SW480 (cell line): Measurements from ENCODE around the gene TRIM46.
"Not testable (repeated sequence)": the region's sequence is repeated elsewhere in the genome, so short reads cannot be mapped to it uniquely, and the experiment has no call there.

Experiments used
- DNase-seq: peaks from one replicate; pipeline ENCODE4 v3.0.0-alpha.2; 2016; ENCODE audit warnings: low spot score

The TRIM46 gene

DNA sequence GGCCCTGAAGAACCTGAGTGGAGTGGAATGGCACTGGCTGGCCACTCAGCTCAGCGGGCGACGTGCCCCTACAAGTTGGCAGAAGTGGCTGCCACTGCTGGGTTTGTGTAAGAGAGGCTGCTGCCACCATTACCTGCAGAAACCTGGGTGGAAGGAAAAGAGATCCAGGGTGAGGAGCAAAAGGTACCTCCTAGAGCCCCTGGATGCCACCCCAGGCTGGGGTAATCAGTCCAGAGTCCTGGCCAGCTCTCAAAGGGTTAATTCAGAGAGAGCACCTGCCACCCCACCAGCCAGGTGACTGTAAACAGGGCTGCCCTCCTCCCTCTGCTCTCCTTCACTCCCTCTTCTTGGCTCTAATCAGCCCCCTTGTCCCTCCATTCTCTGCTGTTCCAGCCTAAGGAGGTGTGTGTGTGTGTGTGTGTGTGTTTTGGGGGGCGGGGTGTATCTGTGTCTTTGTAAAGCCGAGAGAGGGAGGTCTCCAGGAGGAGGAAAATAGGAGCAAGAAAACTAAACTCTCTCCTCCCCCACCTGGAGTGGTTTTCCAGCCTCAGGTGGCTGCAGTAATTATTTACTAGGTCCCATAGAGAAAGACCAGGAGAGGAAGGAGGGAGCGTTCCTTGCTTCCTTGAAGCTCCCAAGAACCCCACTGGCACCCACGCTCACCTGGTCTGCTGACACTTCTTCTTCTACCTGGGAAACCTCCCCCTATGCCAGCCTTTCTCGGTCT, 12.6 kb downstream of the TRIM46 start:
- no peak for DNase-seq

DNA sequence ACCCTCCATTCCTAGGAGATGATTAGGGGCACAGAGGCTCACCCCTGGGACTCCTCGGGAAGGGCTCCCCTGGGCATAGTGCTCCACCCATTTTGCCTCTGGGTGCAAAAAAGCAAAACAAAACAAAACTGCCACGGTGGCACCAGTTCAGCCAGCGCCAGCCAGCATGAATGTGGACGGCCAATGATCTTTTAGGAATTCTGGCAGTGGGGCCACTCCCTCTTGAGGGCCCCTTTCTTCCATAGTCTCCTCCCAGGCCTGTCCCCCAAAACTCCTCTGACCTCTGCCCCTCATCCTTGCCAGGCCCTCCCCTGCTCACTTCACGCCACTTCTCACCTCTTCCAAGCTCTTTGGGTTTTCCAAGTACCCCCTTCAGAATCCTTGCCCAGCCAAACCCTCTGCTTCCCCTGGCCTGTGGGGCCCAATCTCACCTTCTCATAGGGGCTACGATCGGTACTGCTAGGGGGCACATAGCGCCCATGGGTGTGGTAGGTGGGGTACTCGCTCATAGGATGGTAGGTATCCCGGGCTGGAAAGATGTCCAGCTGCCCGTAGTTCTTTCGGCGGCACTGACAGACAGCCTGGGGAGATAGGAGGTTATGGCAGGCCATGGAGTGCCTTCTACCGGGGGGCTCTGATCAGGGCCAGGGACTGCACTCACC, 13.3 kb downstream of the TRIM46 start:
- no peak for DNase-seq

DNA sequence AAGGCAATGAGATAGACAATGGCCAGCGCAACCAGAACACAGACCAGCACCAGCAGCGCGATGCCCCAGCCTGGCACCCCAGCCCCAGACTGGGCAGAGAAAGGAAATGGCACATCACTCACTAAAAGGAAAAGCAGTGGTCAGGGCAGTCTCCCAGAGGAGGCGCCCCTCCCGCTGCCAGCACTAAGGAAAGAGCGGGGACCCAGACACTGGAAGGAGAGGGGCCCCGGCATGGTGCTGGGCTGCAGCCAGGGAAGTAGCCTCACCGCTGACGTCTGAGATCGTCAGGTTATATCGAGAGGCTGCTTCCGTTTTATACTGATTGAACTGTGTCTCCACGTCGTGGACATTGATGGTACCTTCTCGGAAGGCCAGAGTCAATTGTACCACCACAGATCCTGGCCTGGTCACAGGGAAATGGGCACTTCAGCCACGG, 13.8 kb downstream of the TRIM46 start:
- no peak for DNase-seq

DNA sequence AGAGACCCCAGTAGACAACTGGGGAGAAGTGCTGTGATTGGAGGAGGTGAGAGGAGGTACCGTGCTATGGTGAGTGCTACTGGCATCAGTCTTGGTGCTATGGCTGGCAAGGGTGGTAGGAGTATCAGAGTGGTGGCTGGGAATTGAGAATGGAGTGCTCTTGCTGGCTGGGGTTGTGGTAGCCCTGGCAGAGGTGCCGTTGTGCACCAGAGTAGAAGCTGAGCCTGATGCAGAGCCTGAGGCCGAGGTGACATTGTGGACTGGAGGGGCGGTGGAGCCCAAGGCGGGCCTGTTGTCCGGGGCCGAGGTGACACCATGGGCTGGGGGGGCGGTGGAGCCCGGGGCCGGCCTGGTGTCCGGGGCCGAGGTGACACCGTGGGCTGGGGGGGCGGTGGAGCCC, 14.6 kb downstream of the TRIM46 start:
- DNase-seq = no peak

DNA sequence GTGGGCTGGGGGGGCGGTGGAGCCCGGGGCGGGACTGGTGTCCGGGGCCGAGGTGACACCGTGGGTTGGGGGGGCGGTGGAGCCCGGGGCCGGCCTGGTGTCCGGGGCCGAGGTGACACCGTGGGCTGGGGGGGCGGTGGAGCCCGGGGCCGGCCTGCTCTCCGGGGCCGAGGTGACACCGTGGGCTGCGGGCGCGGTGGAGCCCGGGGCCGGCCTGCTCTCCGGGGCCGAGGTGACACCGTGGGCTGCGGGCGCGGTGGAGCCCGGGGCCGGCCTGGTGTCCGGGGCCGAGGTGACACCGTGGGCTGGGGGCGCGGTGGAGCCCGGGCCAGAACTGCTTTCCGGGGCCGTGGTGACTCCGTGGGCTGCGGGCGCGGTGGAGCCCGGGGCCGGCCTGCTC, 16.3 kb downstream of the TRIM46 start:
- DNase-seq = not testable (repeated sequence)

DNA sequence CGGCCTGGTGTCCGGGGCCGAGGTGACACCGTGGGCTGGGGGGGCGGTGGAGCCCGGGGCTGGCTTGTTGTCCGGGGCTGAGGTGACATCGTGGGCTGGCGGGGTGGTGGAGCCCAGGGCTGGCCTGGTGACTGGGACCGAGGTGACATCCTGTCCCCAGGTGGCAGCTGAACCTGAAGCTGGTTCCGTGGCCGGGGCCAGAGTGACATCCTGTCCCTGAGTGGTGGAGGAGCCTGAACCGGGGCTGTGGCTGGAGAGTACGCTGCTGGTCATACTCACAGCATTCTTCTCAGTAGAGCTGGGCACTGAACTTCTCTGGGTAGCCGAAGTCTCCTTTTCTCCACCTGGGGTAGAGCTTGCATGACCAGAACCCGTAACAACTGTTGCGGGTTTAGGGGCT, 18.3 kb downstream of the TRIM46 start:
- no peak for DNase-seq

DNA sequence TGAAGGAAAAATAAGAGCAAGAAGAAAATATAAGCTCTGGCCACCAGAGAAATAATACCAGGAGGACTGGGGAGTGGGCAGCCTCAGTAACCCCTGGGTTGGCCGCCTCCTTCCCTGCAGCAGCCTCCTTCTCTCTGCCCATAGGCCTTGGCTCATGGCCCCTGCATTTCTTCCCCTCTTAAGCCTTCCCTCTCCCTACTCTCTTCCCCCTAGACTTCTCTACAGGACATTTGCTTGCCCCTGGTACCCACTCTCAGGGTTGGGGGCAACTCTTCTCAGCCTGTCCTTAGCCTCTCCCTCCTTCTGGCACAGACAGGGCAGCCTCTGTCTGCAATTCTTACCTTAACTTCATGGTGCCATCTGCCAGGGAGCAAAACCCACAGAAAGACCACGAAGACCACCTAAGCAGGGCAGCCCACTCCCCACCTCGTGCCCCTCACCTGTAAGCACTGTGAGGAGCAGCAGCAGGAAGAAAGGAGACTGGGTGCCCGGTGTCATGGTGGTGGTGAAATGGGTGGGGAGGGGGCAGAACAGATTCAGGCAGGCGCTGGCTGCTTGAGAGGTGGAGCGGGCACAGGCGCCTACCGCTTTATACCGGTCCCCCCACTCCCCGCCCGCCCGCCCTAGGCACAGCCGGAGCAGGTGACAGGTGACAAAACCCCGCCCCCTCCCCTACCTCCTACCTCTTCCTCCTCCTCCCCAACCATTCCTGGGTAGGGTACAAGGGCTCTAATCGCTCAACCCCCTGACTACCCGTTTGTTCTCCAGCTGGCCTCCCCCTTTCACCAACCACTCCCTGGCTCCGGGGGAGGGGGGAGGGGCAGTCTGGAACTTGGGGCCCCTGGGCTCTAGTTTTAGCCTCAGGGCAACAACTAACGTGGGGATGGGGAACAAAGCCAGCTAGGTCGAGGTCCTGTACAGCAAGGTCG, 19.0 kb downstream of the TRIM46 start:
- peak; percentile 70 for DNase-seq

DNA sequence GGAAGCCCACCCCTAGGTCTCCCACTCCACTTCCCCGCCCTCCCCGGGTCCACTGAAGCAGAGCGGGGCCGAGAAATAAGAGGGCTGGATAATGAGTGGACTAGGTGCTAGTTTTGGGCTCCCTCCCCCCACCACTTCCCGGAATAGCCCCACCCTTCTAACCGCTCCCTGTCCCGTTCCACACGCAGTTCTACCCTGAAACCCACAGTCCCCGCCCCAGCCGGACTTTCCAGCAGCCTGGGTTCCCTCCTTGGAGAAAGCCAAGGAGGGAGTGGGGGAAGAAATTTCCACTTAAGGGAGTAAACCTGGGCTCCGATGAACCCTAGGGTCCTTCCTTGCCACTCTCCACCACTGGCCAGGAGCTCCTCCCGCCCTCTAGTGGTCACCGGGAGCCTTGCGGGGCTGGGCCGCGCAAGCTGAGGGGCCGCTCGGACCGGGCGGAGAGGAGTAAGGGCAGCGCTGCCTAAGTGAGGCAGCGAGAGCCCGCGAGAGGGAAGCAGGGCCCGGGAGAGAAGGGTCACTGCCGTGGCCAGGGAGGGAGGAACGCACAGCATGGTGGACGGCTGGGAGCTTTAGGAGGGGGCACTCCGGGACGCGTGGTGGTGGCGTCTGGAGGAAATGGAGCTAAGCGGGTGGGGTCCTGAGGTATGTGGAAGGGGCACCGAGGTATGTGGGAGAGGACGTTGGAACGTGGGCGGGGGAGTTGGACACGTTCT, 19.8 kb downstream of the TRIM46 start:
- DNase-seq = peak; percentile 86

DNA sequence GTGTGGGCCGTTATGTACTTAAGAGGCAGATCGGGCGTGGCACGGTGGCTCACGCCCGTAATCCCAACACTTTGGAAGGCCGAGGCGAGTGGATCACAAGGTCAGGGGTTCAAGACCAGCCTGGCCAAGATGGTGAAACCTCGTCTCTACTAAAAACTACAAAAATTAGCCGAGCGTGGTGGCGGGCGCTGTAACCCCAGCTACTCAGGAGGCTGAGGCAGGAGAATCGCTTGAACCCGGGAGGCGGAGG, 20.3 kb downstream of the TRIM46 start:
- not testable (repeated sequence) for DNase-seq

DNA sequence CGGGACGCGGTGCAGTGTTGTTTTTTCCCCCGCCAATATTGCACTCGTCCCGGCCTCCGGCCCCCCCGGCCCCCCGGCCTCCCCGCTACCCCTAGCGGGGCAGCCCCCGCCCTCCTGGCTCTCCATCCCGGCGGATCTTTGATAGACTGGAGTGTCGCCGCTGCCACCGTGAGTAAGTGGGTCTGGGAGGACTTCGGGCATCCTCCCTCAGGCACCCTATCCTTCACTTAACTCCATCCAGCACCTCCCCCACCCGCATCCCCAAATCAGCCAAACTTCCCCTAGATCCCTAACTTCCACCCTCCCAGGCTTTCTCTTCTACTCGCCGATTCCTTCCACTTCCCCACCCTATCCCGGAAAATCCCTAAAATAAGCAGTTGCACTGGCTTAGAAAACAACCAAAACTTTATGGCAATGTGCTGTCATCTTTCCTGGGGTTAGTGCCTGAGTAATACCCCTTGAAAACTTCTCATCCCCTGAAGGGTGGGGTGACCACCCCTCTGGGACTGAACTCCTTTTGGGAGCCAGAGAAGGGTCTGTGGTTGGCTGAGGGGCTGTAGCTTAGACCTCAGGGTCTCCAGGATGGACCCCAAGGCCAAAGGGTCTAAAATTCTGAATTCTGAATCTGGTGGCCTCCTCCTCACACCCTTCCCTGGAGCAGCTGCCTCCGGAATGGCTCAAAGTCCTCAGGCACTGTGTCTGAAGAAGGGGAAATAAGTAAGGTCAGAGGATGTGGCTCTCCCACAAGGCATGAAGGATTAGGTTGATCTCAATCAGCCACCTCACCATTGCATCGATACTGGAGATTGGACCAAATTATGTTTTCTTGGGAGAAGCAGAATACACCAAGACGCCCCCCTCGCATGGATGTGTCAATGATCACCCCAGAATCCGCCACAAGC, 21.8 kb downstream of the TRIM46 start:
- DNase-seq = no peak

DNA sequence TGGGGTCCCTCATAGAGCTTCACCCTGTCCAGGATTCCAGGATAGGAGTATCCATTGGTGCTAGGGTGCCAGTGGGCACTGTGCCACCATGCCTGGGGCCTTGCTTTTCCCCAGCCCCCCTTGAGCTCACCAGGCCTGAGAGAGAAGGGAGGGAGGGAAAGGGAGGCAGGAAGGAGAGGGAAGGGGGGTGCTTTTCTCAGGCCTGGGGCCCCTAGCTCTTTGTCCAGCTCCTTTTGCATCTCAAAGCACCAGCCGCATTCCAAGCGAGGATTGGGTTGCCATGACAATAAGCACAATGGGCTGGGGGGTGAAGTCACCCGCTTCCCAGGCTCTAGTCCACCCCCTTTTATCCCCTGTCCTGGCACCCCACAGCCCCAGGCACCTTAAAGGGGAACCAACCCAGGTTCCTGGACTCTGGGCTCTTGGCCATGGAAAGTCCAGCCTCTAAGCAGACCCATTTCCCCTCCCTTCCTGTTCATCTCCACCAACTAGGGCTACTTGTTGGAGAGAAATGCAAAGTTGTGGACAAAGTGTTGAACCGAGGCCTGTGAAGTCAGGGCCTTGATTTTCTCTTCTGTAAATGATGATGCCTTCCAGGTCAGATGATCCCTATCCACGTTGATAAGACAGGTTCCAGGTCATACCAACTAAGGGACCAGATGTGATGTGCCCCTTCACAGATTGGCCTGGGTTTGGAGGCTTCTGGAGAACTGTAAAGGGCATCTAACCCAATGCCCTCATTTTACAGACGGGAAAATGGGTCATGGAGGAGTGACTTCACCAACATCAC, 22.6 kb downstream of the TRIM46 start:
- no peak for DNase-seq

DNA sequence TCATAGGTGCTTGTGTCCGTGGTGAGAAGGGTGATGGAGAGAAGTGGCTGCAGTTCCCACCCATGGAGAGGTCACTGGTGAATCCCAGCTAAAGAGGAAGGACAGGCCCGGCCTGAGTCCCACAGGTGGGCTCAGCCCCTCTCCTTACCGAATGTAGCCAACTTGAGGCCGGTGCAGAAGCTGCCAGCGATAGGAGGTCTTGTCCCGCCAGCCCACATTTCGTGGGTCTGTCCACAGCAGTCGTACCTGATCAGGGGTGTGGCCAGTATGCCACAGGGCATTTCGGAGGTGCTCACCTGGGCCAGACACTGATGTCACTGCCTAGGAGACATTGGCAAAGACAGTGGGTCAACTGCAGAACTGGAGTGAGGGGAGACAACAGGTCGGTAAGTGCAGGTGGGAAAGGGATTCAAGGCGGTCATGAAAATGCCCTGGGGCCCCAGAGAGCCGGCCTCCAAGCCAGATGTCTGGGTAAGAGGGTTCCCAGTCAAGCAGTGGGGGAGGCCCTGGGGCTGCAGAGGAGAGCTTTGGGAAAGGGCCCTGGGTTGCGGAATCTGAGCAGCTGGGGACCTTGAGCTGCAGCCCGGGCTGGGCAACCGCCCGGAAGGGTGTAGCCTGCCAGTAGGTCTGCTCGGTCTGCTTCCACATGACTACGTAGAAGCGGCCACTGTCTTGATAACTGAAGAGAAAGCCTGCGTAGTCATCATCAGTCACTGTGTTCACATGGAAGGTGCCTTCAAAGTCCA, 23.4 kb downstream of the TRIM46 start:
- no peak for DNase-seq

DNA sequence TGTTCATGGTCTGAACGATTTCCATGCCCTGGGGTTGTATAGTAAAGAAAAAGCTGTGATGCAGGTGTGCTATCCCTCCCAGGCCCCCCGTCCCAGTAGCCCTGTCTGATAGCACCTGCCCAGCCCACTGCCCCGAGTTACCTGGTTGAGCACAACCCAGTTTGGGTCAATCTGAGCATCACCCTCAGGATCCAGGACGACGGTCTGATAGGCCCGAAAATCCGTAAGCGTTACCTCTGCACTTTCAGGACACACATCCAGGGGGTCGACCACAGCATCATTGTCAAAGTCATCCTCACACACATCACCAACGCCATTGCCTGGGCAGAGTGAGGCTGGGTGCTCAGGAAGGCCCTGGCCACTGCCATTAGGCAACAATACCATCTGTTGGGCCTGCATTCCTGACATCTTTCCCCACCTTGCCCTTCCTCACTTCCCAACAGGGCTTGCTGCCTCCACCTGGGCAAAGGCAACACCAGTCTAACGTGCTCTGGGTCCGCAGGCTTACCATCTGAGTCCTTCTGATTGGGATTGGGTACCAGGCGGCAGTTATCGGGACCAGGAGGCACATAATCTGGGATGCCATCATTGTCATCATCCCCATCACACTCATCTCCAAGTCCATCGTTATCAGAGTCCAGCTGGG, 24.4 kb downstream of the TRIM46 start:
- DNase-seq = no peak

DNA sequence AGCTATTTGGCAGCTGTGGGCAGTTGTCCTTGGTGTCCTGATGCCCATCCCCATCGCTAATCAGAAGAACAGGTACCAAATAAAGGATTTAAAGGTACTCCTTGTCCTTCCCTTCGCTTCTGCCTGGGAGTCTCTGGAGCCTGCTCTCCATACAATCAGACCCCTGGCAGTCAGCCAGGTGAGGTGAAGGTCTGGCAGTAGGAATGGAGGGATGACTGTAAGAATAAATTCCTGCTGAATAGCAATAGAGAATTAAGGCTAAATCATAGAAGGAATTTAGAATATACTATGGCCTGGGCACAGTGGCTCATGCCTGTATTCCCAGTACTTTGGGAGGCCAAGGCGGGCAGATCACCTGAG, 24.9 kb downstream of the TRIM46 start:
- DNase-seq = no peak

DNA sequence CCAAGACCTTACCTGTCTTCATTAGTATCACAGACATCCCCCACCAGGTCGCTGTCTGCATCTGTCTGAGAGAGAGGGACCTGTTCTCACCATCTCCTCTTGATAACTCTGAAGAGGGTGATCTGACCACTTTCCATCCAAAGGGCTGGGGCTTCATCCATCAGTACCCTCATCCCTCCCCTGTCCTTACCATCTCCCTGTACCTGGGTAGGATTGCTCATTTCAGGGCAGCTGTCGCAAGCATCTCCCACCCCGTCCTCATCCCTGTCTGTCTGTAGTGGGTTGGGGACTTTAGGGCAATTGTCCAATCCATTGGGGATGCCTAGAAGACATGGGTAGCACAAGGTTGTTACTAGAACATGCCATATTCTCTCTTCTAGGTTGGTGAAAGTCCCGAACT, 26.1 kb downstream of the TRIM46 start:
- no peak for DNase-seq

DNA sequence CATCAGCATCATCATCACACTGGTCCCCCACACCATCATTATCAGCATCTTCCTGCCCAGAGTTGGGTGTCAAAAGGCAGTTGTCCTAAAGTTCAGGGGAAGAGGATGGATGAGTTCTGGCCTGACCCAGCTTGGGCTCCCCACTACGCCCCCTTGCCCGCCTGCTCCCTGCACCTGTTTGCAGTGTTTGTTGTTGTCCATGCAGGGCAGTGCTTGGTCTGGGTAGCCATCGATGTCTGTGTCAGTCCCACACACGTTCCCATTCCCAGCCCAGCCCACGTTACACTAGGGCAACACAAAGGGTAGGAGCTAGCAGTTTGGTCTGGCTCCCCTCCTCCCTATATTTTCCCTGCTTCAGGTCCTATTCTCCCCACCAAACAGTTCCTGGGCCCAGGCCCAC, 27.3 kb downstream of the TRIM46 start:
- no peak for DNase-seq

DNA sequence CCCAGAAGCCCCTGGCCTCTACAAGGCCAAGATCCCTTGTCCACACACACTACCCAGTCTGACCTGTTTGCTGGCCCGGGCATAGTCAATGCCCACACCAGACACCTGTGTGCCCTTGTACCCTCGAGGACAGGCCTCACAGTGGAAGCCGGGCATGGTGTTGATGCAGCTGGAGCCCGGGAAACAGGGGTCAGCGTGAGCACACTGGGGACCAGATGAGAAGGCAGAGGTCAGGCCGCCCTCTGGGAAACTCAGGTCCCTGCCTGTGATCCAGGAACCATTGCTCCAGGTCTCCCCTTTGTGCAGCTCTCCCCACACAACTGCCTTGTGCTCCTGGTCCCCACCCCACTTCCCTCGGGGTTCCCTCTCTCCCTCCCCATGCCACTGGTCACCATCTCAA, 28.5 kb downstream of the TRIM46 start:
- DNase-seq = no peak

DNA sequence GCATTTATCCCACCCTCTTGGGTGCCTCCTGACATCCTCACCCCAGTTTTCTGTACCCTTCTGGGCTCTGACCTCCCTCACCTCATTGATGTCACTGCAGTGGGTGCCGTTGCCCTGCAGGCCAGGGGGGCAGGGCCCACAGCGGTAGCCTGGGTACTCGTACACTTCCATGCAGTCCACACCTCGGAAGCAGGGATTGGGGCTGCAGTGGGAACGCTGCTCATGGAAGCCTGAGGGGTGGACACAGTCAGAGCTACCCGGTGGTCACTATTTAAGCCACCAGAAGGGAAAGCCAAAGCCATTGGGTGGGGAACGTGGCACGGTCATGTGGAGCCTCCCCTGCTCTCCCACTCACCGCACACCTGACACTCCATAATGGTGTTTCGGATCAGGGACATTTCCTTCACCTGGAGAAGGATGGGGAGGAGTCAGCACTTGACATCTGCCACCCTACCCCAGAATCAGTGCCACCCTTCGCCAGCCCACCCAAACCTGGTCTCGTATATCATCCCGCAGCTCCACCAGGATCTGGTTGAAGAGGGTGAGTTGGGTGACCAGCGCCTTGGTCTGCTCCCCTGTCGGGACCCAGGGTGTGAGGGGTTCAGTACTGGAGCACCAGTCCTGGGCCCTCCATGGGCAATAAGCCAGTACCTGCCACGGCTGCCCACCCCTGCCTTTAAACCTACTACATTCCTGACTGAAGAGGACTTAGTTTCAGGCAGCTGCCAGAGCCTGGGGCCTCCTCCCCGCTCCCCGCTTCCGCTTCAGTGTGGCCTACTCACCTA, 29.3 kb downstream of the TRIM46 start:
- no peak for DNase-seq

DNA sequence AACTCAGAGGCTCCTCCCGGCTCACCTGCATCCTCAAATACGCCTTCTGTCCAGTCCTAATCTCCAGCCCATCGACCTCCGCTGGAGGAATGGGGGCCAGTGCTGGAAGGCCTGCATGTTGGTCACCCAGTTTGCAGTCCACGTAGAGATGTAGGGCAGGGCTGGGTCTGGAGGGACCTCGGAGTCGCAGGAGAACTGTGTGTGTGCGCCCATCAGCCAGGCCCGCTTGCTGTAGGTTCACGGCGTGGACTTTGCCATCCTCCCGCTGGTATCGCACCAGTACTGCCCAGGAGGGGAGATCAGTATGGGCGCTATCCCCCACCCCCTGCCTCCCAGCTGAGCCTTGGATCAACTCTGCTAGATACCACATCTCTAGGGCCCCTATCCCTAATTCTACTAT, 31.4 kb downstream of the TRIM46 start:
- DNase-seq = no peak
